GM12801 (cell line): ENCODE results near the gene APCDD1L.

Source experiments
- CTCF ChIP-seq: IDR thresholded peaks from one replicate; pipeline ENCODE4 v1.5.1; 2011; ENCODE audit warnings: control low read depth; ENCODE audit not compliant: insufficient read length; ENCODE audit errors: extremely low read depth

The APCDD1L gene

GRCh38 chr20:58454460-58454859 lies 60.7 kb downstream of the APCDD1L start:
- no peak for TF ChIP-seq CTCF

DNA sequence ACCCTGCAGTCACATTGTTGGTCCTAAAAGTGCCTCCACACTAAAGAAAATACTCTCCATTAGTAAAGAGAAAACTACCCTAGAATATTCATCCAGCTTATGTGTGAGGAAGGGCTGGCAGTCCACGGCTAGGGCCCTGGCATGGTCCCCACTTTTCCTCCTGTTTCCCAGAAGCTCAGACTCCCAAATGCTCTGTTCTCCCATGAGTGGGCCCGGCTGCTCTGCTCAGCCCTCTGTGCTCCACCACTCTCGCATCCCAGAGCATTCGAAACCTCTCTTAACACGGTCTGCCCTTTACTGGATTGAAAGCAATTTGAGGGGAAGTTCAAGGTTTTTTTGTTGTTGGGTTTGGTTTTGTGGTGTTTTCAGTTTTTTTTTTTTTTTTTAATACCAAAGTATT lies 61.8 kb downstream of the APCDD1L start:
- TF ChIP-seq CTCF = no peak

DNA sequence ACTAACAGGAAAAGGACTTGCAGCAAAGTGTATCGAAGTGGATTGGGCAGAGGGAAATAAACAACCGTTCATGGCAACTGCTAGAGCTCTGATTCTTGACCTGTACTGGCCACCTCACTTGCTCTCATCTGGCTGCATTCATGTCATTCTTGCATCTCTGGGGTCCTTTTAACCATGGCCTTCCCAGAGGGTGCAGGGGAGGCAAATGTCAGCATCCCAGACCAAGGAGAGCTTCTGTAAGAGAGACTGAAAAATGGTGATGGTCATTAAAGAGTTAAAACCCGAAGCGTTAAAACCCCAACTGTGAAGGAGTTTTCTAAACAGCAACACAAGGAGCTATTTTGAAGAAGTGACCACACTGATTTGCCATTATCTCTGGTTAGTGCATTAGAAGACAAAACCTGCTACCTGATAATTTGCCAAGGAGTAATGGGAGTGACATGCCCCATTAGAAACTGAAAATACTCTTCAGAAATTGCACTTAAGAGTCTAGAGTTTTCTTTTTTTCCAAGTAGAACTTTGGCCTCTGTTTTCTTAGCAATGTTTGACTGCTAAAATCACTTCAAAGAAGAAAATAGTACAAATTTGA lies 62.4 kb downstream of the APCDD1L start:
- TF ChIP-seq CTCF = no peak

GRCh38 chr20:58450254-58450653 lies 64.9 kb downstream of the APCDD1L start:
- no peak for TF ChIP-seq CTCF

- no peak for TF ChIP-seq CTCF
Measured at GRCh38 chr20:58449681-58450221, 65.4 kb downstream of the APCDD1L start.

- TF ChIP-seq CTCF = no peak
Measured at GRCh38 chr20:58448958-58449357, 66.2 kb downstream of the APCDD1L start.

- no peak for TF ChIP-seq CTCF
Measured at GRCh38 chr20:58447511-58448391, 67.4 kb downstream of the APCDD1L start.
